ENCODE data around the gene TWSG1. TPM values are rescaled to one million over a fixed set of nuclear protein-coding genes. Genes with fewer than 3 reads are reported as not detected.
A peak's percentile ranks its signal among the peaks of the same experiment; 100 is the strongest.
"Not testable (repeated sequence)": the region's sequence is repeated elsewhere in the genome, so short reads cannot be mapped to it uniquely, and the experiment has no call there.

Gene TWSG1
- total and polyA plus RNA-seq, 5 donors = 9.9 to 19.2 (median 14.2) TPM

GRCh38 chr18:9389706-9390105 is 55.1 kb downstream of the TWSG1 start:
- ATAC-seq (no peak), DNase-seq (no peak)
- intact Hi-C loops (cut with DNase I) = no loop called here
- no peak overlapping the region for H3K27ac ChIP-seq (ENCODE audit: low read length)
- 96% methylated on average over 5 of the region's 5 CpGs for WGBS
- no peaks in the 10 kb centered on the region for H3K9me3 ChIP-seq (ENCODE audit: control insufficient read depth, low read length)
- H3K4me1 ChIP-seq (ENCODE audit: control insufficient read depth, insufficient read depth, low read length) = no peaks in the 10 kb centered on the region
- no peak overlapping the region for H3K4me3 ChIP-seq (ENCODE audit: low read length)
- H3K27me3 ChIP-seq (ENCODE audit: control insufficient read depth, insufficient read depth) = no peaks in the 10 kb centered on the region

GRCh38 chr18:9392726-9393125 is 58.2 kb downstream of the TWSG1 start:
- intact Hi-C loops (cut with DNase I) = no loop called here
- DNase-seq (no peak), ATAC-seq (no peak)
- Histone ChIP-seq H3K4me3 (ENCODE audit: low read length) (no peak overlapping the region), H3K27me3 (ENCODE audit: control insufficient read depth, insufficient read depth) (no peaks in the 10 kb centered on the region), H3K9me3 (ENCODE audit: control insufficient read depth, low read length) (no peaks in the 10 kb centered on the region), H3K27ac (ENCODE audit: low read length) (no peak overlapping the region), H3K4me1 (ENCODE audit: control insufficient read depth, insufficient read depth, low read length) (no peaks in the 10 kb centered on the region)
- 92% methylated on average over 3 of the region's 3 CpGs for WGBS

GRCh38 chr18:9394046-9394445 is 59.5 kb downstream of the TWSG1 start:
- intact Hi-C loops (cut with DNase I) = no loop called here
- WGBS = 96% methylated on average over 3 of the region's 3 CpGs
- ATAC-seq = no peak

GRCh38 chr18:9400197-9400596 is 65.6 kb downstream of the TWSG1 start:
- intact Hi-C loops (cut with DNase I) = loop anchor here in 1 of 4 donors (10.0 kb wide), 1 partner anchor 65 kb away; no protein-coding TSS in a partner anchor
- DNase-seq (no peak), ATAC-seq (no peak)
- no peaks in the 10 kb centered on the region for H3K4me1 ChIP-seq (ENCODE audit: control insufficient read depth, insufficient read depth, low read length)
- H3K27ac ChIP-seq (ENCODE audit: low read length) = no peak overlapping the region
- no peak overlapping the region for H3K4me3 ChIP-seq (ENCODE audit: low read length)
- no peaks in the 10 kb centered on the region for H3K9me3 ChIP-seq (ENCODE audit: control insufficient read depth, low read length)
- 58% methylated on average over 5 of the region's 5 CpGs for WGBS
- no peaks in the 10 kb centered on the region for H3K27me3 ChIP-seq (ENCODE audit: control insufficient read depth, insufficient read depth)

More at GRCh38 chr18:9394046-9394445, 59.5 kb downstream of the TWSG1 start:
- H3K9me3 ChIP-seq (ENCODE audit: control insufficient read depth, low read length) = no peaks in the 10 kb centered on the region
- no peaks in the 10 kb centered on the region for H3K27me3 ChIP-seq (ENCODE audit: control insufficient read depth, insufficient read depth)
- H3K27ac ChIP-seq (ENCODE audit: low read length) = no peak overlapping the region
- H3K4me3 ChIP-seq (ENCODE audit: low read length) = no peak overlapping the region
- H3K4me1 ChIP-seq (ENCODE audit: control insufficient read depth, insufficient read depth, low read length) = no peaks in the 10 kb centered on the region
- DNase-seq = no peak

- ATAC-seq = no peak
- no peaks in the 10 kb centered on the region for H3K9me3 ChIP-seq (ENCODE audit: control insufficient read depth, low read length)
- no peaks in the 10 kb centered on the region for H3K27me3 ChIP-seq (ENCODE audit: control insufficient read depth, insufficient read depth)
- no peaks in the 10 kb centered on the region for H3K4me1 ChIP-seq (ENCODE audit: control insufficient read depth, insufficient read depth, low read length)
- intact Hi-C loops (cut with DNase I) = loop anchor here in 1 of 4 donors (10.0 kb wide), 1 partner anchor 64 kb away; no protein-coding TSS in a partner anchor
- no peak overlapping the region for H3K4me3 ChIP-seq (ENCODE audit: low read length)
- DNase-seq = no peak
- no peak overlapping the region for H3K27ac ChIP-seq (ENCODE audit: low read length)
These were observed 66.6 kb downstream of the TWSG1 start for GRCh38 chr18:9401176-9401575.

- H3K4me3 ChIP-seq (ENCODE audit: low read length); H3K27ac ChIP-seq (ENCODE audit: low read length); ATAC-seq; H3K4me1 ChIP-seq (ENCODE audit: control insufficient read depth, insufficient read depth, low read length); H3K9me3 ChIP-seq (ENCODE audit: control insufficient read depth, low read length); H3K27me3 ChIP-seq (ENCODE audit: control insufficient read depth, insufficient read depth); DNase-seq: not testable (repeated sequence)
- 98% methylated on average over 10 of the region's 10 CpGs for WGBS
- intact Hi-C loops (cut with DNase I) = loop anchor here in 1 of 4 donors (10.0 kb wide), 1 partner anchor 62 kb away; no protein-coding TSS in a partner anchor
These were observed 67.9 kb downstream of the TWSG1 start for GRCh38 chr18:9402358-9403007.

- peak in 1 of 2 donors; percentile 9 for ATAC-seq
- peak; percentile 64 to 79 (median 70) for DNase-seq
- Histone ChIP-seq H3K4me3 (ENCODE audit: low read length) (peak overlapping the region; percentile 27), H3K27me3 (ENCODE audit: control insufficient read depth, insufficient read depth) (no peaks in the 10 kb centered on the region), H3K4me1 (ENCODE audit: control insufficient read depth, insufficient read depth, low read length) (no peaks in the 10 kb centered on the region), H3K27ac (ENCODE audit: low read length) (no peak overlapping the region), H3K9me3 (ENCODE audit: control insufficient read depth, low read length) (no peaks in the 10 kb centered on the region)
- intact Hi-C loops (cut with DNase I) = loop anchor here in 1 of 4 donors (10.0 kb wide), 1 partner anchor 61 kb away; no protein-coding TSS in a partner anchor
- WGBS = 82% methylated on average over 24 of the region's 24 CpGs
These were observed 69.4 kb downstream of the TWSG1 start for GRCh38 chr18:9403795-9404564.

GRCh38 chr18:9404565-9405060 is 70.0 kb downstream of the TWSG1 start:
- WGBS = 54% methylated on average over 19 of the region's 19 CpGs
- intact Hi-C loops (cut with DNase I) = loop anchor here in 1 of 4 donors (10.0 kb wide), 1 partner anchor 60 kb away; no protein-coding TSS in a partner anchor
- DNase-seq = peak in 1 of 3 donors; percentile 46
- no peak overlapping the region for H3K27ac ChIP-seq (ENCODE audit: low read length)
- no peaks in the 10 kb centered on the region for H3K27me3 ChIP-seq (ENCODE audit: control insufficient read depth, insufficient read depth)
- H3K9me3 ChIP-seq (ENCODE audit: control insufficient read depth, low read length) = no peaks in the 10 kb centered on the region
- no peaks in the 10 kb centered on the region for H3K4me1 ChIP-seq (ENCODE audit: control insufficient read depth, insufficient read depth, low read length)
- peak overlapping the region; percentile 27 for H3K4me3 ChIP-seq (ENCODE audit: low read length)
- peak; percentile 87 to 98 for ATAC-seq

GRCh38 chr18:9405130-9405529 is 70.6 kb downstream of the TWSG1 start:
- H3K27ac ChIP-seq (ENCODE audit: low read length) = no peak overlapping the region

GRCh38 chr18:9405977-9406376 is 71.4 kb downstream of the TWSG1 start:
- 96% methylated on average over 6 of the region's 6 CpGs for WGBS
- H3K4me1 ChIP-seq (ENCODE audit: control insufficient read depth, insufficient read depth, low read length) = no peaks in the 10 kb centered on the region
- ATAC-seq = no peak

More at GRCh38 chr18:9405130-9405529, 70.6 kb downstream of the TWSG1 start:
- Histone ChIP-seq H3K27me3 (ENCODE audit: control insufficient read depth, insufficient read depth) (no peaks in the 10 kb centered on the region), H3K9me3 (ENCODE audit: control insufficient read depth, low read length) (no peaks in the 10 kb centered on the region), H3K4me3 (ENCODE audit: low read length) (no peak overlapping the region), H3K4me1 (ENCODE audit: control insufficient read depth, insufficient read depth, low read length) (no peaks in the 10 kb centered on the region)
- intact Hi-C loops (cut with DNase I) = loop anchor here in 1 of 4 donors (10.0 kb wide), 1 partner anchor 60 kb away; no protein-coding TSS in a partner anchor
- WGBS = 64% methylated on average over 7 of the region's 7 CpGs
- ATAC-seq (peak; percentile 7 to 16), DNase-seq (no peak)

GRCh38 chr18:9410515-9410914 is 75.9 kb downstream of the TWSG1 start:
- Histone ChIP-seq H3K4me1 (ENCODE audit: control insufficient read depth, insufficient read depth, low read length) (no peaks in the 10 kb centered on the region), H3K4me3 (ENCODE audit: low read length) (no peak overlapping the region), H3K27ac (ENCODE audit: low read length) (no peak overlapping the region), H3K9me3 (ENCODE audit: control insufficient read depth, low read length) (no peaks in the 10 kb centered on the region), H3K27me3 (ENCODE audit: control insufficient read depth, insufficient read depth) (no peaks in the 10 kb centered on the region)
- intact Hi-C loops (cut with DNase I) = no loop called here
- 60% methylated on average over 1 of the region's 1 CpG for WGBS
- ATAC-seq (no peak), DNase-seq (no peak)

More at GRCh38 chr18:9405977-9406376, 71.4 kb downstream of the TWSG1 start:
- no peaks in the 10 kb centered on the region for H3K9me3 ChIP-seq (ENCODE audit: control insufficient read depth, low read length)
- no peak for DNase-seq
- no peak overlapping the region for H3K27ac ChIP-seq (ENCODE audit: low read length)
- H3K27me3 ChIP-seq (ENCODE audit: control insufficient read depth, insufficient read depth) = no peaks in the 10 kb centered on the region
- intact Hi-C loops (cut with DNase I) = loop anchor here in 1 of 4 donors (10.0 kb wide), 1 partner anchor 59 kb away; no protein-coding TSS in a partner anchor
- H3K4me3 ChIP-seq (ENCODE audit: low read length) = no peak overlapping the region
